Dermis blood vessel endothelial cell (primary cell): ENCODE measurements around the gene OR5A2. TPM values are rescaled to one million over a fixed set of nuclear protein-coding genes. Genes with fewer than 3 reads are reported as not detected.
A peak's percentile ranks its signal among the peaks of the same experiment; 100 is the strongest.
"Not testable (repeated sequence)": the region's sequence is repeated elsewhere in the genome, so short reads cannot be mapped to it uniquely, and the experiment has no call there.

Experiments
- DNase-seq: peaks from one replicate; pipeline ENCODE4 v3.0.0; 2010
- total RNA-seq: library from RNA; depleted of rRNA; stranded (reverse); fragments of >200 nt; gene quantifications from 2 replicates; pipeline ENCODE4 v1.2.3, GENCODE V29; 2014

The OR5A2 gene, protein sequence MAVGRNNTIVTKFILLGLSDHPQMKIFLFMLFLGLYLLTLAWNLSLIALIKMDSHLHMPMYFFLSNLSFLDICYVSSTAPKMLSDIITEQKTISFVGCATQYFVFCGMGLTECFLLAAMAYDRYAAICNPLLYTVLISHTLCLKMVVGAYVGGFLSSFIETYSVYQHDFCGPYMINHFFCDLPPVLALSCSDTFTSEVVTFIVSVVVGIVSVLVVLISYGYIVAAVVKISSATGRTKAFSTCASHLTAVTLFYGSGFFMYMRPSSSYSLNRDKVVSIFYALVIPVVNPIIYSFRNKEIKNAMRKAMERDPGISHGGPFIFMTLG
- not detected in 2 replicates for total RNA-seq

DNA sequence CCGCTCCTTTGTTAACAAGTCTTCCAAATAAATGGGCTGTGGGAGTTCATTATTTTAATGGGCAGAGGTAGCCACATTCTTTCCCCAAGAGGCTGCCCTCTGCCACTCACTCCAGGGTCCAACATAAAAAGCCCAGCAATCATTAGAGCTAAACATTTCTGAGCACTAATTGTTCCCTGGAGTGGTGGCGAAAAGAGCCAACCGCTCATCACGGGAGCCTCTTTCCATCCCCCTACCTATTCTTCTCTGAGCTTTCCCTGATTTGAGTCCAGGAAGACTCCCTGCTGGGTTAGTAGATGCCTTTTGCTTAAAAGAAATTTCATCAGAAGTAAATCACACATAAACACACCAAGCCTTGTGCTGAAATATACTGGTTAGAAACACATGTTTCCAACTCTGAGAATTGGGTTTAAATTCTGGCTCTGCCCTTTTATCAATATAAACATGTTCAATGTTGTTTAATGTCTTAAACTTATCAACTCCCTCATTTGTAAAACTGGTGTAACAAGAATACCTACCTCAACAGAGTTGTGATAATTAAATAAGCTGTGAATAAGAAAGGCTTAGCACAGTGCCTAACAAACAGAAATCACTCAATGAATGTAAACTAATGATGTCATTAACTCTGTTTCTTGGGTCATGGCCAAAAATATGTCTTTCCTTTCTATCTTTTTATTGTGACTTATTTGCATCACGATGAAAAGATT is at the start of gene OR5A2:
TSS of gene OR5A2 (minus strand) at position 53 of the 707 bp plus-strand sequence. CDS start 3,460 bp downstream, outside the sequence.
- DNase-seq: no peak

DNA sequence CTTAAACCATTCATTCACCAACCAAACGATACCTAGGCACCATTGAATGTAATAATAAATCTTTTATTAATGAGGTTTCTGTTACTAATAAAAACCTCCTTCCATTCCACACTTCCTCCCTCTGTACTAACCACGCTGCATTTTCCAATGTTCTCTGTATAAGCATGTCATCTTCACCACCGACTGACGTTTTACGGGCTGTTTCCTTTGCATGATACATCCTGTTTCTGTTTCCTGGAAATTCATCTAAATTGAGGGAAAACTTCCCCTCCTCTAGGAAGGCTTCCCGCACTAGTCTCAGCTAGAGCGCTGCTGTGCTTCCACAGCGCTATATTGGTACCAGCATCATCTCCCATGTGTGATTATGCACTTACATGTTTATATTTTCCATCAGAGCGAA is 49.0 kb upstream of the OR5A2 start:
- DNase-seq: no peak

DNA sequence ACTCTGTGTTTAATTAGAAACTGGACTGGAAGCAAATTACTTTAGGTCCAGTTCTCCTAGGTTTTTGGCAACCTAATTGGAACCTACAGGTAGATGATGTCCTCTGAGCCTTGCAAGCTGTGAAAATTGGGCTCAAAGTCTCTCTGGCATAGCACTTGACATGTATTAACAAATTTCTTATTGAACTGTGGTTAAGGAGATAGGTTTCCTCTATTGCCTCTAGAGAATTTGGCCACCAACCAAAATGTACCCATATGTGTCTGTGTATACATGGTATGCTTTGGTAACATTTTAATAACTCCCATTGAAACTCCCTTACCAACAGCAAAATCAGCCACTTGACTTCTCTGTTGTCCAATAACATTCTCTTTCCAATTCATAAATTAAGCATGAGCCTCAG is 46.8 kb upstream of the OR5A2 start, which contains the start of gene OR4D10:
TSS of gene OR4D10 (plus strand) at position 301 of the 400 bp plus-strand sequence. CDS start 4,115 bp downstream, outside the sequence.
- no peak for DNase-seq

DNA sequence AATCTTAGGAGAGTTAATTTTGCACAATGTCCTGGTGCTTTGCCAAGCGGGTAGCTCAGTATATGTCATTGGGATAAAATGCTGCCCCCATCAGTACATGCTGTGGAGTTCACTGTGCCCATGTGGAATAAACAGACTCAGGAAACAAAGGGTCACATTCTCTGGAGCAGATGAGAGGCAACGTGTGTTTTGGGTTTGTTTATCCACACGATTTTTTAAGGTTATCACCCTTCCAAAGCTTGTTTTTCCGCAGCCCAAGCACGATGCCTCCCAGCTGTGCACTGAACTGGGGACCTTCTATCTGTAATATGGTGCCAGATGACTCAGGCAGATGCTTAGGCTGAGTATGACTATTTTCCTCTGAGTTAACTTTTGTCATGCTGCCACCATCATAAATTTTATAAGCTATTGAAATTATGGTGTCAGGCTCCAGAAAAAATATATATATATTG is 37.0 kb upstream of the OR5A2 start:
- DNase-seq: peak; percentile 27

DNA sequence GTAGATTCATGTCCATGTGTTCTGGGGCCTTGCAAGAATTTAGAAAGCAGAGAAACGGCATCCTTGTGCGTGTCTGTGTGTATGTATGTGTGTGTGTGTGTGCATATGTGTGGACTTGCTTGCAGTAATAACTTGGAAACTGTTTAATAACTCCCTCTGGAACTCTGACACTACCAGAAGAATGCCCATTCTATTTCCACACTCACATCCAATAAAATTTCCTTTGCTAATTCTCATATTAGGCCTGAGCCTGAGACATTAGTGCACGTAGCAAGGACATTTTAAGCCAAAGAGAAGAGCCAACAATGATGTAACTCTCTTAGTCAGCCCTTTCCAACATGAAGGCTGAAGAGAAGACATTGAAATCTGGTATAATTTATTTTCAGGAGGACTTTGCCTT is 33.7 kb upstream of the OR5A2 start:
- no peak for DNase-seq

DNA sequence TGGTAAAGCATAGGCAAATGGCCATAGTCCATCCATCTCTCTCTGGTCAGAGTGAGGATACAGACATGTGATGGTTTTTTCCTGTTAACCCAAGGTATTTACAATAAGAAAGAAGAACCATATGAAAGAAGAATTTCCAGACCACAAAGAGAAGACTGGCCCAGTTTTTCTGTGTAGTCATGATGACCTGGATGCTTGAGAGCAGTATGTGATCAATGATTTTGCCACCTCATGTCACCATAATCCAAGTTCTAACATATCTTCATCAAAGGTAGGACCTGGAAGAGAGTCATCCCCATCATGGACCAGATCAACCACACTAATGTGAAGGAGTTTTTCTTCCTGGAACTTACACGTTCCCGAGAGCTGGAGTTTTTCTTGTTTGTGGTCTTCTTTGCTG is 30.4 kb upstream of the OR5A2 start, which contains the start of gene OR4D6:
TSS of gene OR4D6 (plus strand) at position 301 of the 400 bp plus-strand sequence. CDS start at position 301, 0 bp downstream.
- no peak for DNase-seq

DNA sequence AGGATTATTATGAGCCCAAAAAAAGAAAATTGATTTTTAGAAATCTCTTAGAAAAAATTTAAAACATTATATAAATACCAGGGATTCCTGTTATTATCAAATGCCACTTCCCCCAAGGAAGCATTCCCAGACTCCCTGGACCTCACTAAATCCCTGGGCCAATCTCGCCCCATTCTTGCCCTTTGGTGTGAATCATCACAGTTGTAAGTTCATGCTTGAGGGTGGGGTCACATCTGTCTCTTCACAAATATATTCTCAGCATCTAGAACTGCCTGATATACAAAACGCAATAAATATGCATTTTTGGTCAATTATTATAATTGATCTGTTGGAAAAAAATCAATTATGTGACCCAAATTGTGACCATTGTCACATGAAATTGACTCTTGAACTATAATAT is 22.3 kb upstream of the OR5A2 start:
- DNase-seq: no peak

DNA sequence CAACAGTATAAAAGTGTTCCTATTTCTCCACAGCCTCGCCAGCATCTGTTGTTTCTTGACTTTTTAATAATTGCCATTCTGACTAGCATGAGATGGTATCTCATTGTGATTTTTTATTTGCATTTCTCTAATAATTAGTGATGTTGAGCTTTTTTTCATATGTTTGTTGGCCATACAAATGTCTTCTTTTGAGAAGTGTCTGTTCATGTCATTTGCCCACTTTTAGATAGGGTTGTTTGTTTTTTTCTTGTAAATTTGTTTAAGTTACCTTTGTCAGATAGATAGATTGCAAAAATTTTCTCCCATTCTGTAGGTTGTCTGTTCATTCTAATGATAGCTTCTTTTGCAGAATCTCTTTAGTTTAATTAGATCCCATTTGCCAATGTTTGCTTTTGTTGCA is 19.4 kb upstream of the OR5A2 start:
- not testable (repeated sequence) for DNase-seq

DNA sequence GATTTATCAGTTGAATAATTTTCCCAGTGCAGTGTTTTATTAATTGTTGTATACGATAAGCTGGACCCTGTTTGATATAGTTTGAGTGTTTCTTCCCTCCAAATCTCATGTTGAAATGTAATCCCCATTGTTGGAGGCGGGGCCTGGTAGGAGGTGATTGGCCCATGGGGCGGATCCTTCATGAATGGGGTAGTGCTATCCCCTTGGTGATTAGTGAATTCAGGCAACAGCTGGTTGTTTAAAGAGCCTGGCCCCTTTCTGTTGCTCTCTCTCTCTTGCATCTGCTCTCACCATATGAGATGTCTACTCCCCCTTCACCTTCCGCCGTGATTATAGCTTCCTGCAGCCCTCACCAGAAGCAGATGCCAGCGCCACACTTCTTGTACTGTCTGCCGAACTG is 11.6 kb upstream of the OR5A2 start:
- no peak for DNase-seq

DNA sequence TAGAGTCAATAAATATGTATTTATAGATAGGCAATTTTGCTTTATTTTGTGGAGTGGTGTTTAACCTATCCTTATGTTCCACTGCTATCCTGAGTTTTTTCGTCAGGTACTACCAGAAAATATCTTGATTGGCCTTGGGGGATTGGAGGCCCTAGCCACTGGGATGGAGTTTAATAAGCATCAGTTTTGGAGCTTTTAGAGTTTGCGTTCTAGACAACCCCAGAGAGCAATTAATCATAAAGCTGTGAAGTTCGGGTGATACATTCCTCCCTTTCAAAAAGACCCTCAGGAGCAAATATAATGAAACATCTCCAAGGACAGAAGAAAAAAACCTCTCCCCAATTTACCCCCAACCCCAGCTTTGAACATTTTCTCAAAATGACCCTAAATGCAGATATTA is 10.0 kb upstream of the OR5A2 start, which contains the start of gene OR5A1:
TSS of gene OR5A1 (plus strand) at position 301 of the 400 bp plus-strand sequence. CDS start 6,700 bp downstream, outside the sequence.
- DNase-seq: no peak

DNA sequence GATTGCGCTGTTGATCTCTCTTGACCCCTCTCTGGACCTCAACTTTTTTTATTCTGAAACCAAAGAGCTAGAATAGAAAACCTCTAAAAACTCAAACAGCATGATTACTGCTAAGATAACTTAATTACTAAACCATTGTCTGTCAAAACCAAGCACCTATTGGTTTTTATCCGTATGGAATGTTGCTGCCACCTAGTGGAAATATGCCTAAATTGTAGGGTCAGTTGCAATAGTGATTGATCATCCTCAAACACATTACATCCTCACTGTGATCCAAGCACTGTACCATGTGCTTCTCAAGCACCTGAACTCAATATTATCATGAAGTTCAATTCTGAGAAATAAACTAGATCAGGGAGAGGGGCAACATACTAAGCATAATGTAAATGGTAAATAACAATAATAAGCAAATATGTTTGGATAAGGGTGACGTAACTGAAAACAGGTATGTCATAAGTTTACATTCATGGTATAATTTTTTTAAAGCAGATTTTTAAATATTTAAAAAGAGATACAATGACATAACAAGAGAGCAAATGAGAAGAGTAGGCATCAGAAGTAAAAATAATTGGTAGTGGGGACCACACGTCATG is 3.8 kb upstream of the OR5A2 start:
- peak; percentile 73 for DNase-seq

DNA sequence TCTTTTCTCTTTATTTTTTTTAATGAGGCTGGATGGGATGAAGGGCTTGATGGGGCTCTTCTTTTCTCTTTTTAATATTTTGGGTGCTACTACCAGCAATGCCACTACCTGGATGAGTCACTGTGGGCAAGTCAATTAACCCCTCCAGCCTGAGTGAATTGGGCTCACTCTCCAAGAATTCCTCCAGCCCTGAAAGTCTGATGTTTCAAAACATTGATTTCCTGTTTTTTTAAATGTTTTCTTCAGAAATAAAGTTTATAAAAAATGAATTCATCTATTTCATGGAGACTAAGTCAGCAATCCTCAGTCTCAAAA is 812 bp upstream of the OR5A2 start:
- DNase-seq: no peak

DNA sequence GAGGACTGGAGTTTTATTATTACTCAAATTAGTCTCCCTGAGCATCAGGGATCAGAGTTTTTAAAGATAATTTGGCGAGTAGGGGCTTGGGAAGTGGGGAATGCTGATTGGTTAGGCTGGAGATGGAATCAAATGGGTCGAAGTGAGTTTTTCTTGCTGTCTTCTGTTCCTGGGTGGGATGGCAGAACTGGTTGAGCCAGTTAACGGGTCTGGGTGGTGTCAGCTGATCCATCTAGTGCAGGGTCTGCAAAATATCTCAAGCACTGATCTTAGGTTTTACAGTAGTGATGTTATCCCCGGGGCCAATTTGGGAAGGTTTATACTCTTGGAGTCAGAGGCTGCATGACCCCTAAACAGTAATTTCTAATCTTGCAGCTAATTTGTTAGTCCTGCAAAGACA is 1.1 kb downstream of the OR5A2 start:
- no peak for DNase-seq

DNA sequence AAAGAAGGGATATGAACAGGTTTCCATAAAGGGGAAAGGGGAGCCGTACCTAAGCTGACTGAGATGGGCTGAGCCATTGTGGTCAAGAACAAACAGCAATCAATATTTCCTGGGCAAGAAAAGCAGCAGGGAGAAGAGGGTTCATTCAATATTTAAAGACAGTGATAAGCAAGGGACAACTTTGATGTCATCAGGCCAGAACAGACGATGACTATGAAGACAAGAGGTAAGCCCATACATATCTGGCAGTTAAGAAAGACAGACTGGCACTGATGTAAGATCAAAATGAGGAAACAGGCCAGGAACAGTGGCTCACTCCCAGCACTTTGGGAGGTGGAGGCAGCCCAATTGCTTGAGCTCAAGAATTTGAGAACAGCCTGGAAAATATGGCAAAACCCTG is 2.4 kb downstream of the OR5A2 start:
- DNase-seq: no peak

DNA sequence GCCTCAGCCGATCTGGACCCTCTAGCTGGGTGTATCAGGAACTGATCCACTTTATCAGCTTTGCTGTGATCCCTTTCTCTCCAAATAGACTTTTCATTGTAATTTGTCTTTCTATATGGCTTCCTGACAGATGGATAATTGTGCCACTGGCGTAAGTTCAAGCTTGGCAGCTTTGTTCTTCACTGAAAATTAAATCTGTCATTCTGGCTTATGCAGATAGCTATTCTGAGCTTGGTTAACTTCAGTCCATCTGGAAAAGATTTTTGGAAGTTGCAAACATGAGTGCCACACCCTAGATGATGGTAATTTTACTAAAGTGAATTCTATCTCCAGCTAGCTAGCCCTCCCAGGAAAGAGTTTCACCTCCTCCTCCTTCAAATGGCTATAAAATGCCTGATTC is 8.1 kb downstream of the OR5A2 start:
- no peak for DNase-seq

DNA sequence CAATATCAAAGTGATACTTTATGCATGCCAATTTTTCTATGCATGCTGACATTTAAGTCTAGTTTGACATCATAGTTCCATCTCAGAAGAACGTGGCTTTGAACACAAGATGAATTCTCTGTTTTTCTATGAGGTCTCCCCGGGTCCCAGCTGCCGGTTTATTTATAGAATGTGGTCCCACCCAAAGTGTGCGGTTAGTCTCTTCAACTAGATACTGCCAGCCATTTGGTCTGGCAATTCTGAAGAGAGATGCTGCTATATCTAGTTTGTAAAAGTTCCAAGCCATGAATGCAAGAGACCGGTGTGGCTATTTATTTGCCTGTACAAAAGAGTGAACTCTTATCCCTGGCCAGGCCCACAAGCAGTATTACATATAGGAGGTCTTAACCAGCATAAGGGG is 9.2 kb downstream of the OR5A2 start:
- no peak for DNase-seq

DNA sequence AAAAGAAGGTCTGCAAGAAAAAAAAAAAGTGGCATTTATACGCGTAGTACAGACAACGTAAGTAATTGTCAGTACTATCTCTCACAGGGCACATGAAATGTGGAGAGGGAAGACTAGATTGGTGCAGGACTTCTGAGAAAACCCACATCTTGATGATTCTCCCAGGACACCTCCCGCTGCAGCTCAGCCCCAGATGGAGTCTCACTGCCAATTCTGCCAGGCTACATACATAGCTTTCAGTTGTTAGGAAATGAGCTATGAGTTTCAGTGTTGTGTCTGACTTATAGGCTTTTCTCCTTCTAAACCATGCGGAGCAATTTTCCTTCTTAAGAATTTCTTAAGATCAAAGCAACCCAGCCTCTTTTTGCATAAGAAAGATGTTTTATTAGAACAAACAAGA is 9.6 kb downstream of the OR5A2 start:
- DNase-seq: no peak

DNA sequence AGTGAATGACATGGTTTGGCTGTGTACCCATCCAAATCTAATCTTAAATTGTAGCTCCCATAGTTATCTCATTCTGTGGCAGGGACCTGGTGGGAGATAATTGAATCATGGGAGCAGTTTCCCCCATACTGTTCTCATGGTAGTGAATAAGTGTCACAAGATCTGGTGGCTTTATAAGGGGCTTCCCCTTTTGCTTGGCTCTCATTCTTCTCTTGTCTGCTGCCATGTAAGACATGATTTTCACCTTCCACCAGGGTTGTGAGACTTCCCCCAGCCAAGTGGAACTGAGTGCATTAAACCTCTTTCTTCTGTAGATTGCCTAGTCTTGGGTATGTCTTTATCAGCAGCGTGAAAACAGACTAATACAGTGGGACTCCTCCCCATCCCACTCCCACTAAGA is 11.1 kb downstream of the OR5A2 start:
- DNase-seq: no peak

DNA sequence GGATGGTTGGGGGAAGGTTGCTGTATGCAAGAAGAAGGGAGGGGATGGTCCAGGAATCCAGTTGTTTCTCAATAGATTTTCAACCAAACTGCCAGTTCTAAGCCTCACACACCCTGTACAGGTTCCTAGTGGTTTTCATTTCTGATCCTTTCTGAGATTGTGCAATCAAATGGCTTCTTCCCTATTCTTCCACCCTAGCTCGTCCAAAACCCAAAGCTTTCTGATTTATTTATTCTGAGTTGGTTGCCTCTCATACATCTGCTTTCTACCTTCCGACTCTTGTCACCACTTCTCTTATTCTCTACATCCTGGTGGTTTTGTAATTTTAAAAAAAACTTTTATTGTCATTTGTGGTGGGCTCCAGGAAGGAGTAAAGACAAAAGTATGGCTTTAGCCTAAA is 12.6 kb downstream of the OR5A2 start:
- DNase-seq: no peak

DNA sequence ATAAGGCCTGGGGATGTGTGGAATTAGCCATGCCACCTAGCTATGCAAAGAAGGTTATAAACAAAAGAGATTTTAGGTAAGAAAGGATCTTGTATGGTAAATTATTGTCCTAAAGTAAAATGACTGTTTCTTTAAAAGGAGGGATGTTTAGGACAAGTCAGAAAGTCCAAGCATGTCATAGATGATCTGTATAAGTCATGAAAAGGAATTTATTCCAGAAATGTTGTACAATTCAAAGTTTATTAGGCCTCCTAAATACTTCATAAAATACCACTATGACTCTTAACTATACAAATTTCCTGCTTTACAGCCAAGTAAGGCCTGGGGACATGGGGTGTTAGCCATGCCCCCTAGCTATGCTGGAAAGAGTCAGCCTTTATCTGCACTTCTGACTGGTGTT is 22.7 kb downstream of the OR5A2 start:
- no peak for DNase-seq

DNA sequence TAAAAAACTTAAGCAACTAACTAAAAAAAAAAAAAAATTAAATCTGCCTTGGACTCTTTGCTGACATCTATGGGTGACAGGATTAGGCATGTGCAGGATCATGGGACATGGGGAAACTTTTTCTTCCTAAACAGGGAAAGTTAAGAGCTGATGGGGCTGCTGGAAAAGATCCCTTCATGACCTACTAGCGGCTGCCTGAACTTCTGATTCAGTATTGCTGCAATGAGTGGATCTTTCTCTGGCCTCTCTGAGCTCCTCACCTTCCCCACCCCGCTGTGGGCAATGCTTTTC is 25.0 kb downstream of the OR5A2 start:
- no peak for DNase-seq

DNA sequence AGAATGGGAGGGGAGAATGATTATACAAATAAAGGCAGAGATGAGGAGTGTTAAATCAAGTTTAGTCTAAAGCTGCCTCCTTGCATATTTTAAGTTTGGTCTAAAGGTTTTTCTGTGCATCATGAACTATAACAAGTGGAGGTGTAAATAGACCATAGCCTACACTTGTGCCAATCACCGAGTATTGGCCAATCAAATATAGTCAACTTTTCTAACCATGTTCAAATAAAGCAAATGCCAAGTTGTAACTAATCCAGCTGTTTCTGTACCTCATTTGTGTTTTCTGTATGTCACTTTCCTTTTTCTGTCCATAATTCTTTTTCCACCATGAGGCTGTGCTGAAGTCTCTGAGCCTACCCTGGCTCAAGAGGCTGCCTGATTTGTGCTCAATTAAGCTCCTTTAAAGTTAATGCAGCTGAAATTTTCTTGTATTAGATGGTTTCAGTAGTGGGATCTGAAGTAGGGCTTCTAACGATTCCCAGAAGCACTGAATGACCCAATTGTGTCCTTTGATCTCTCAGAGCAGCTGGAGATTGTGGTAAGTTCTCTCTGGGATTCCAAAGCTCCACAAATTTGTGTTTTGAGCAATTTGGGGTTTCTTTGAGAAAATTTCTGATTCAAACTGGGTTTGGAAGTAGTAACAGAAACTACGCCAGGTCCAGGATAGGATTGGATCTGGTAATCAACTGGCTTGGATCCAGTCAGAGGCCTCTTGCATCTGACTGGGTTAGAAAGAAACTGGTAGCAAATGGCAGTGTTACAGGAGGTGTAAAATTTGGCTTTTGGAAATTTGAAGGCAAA is 25.6 kb downstream of the OR5A2 start:
- DNase-seq: no peak

DNA sequence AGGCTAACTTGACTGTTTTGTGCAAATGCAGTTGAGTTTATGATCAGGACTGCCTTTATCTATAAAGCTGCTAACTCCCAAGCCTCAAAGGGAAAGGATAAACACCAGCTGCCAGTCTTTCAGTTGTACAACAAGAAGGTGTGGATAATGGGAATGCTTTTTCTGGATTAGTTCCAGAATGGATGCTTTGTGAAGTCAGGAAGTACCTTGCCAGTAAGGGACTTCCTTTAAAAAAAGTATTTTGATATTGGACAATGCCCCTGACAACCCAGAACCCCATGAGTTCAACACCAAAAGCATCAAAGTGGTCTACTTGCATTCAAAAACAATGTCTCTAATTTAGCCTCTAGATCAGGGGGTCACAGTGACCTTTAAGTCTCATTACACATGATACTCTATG is 32.0 kb downstream of the OR5A2 start:
- DNase-seq: no peak
